Naive thymus-derived CD4-positive, alpha-beta T cell (primary cell): ENCODE measurements around the gene ZFYVE28. TPM values are rescaled to one million over a fixed set of nuclear protein-coding genes. Genes with fewer than 3 reads are reported as not detected.
A peak's percentile ranks its signal among the peaks of the same experiment; 100 is the strongest.

Source experiments
- ATAC-seq: fragments of 150-1000 bp; cut with Tn5 transposase; 2 replicates; pipeline ENCODE4 v1.10.0; 2021; ENCODE audit warnings: mild to moderate bottlenecking, moderate library complexity
- CTCF ChIA-PET: fragments of 350-600 bp; sonication (Branson Sonifier 250); formaldehyde crosslinking; loops from one replicate; lab custom pipeline; 2021; ENCODE audit warnings: antibody characterized with exemption; lab: Charles Lee
- POLR2A ChIA-PET: fragments of 350-600 bp; sonication (Branson Sonifier 250); formaldehyde crosslinking; loops from one replicate; lab custom pipeline; 2021; ENCODE audit warnings: antibody characterized with exemption, inconsistent platforms; lab: Charles Lee
- DNase-seq, 9 donors: peaks; one replicate each; pipeline versions ENCODE4 v3.0.0 to v3.0.0-alpha.2; 2020 to 2022; ENCODE audit warnings: mixed read lengths in 1 of 9
- H3K27ac ChIP-seq: one replicate; pipeline ENCODE4 v1.7.0; 2013; ENCODE audit warnings: mild to moderate bottlenecking, low read depth, low read length, moderate library complexity
- H3K27me3 ChIP-seq, 2 donors: one replicate each; pipeline ENCODE4 v1.7.0; 2013; ENCODE audit warnings: low read length in 2 of 2, mild to moderate bottlenecking in 2 of 2, moderate library complexity in 2 of 2; ENCODE audit not compliant: control insufficient read depth in 2 of 2, insufficient read depth in 2 of 2
- H3K36me3 ChIP-seq, 3 experiments: 1 replicate in 2 of 3; 2 replicates in 1 of 3; pipeline ENCODE4 v1.7.0; 2013; ENCODE audit warnings: low read length in 3 of 3, mild to moderate bottlenecking in 3 of 3, moderate library complexity in 1 of 3; ENCODE audit not compliant: insufficient read depth in 3 of 3, control insufficient read depth in 2 of 3
- H3K4me1 ChIP-seq, 2 donors: one replicate each; pipeline ENCODE4 v1.7.0; 2013; ENCODE audit warnings: low read length in 2 of 2, mild to moderate bottlenecking in 2 of 2, moderate library complexity in 1 of 2; ENCODE audit not compliant: control insufficient read depth in 2 of 2, insufficient read depth in 2 of 2
- H3K4me3 ChIP-seq: 2 replicates; pipeline ENCODE4 v1.7.0; 2013; ENCODE audit warnings: mild to moderate bottlenecking, low read length
- H3K9me3 ChIP-seq, 3 experiments: 1 replicate in 2 of 3; 2 replicates in 1 of 3; pipeline ENCODE4 v1.7.0; 2013; ENCODE audit warnings: low read length in 3 of 3; ENCODE audit not compliant: control insufficient read depth in 2 of 3
- H3K27ac Mint-ChIP-seq, 9 donors: one replicate each; pipeline ENCODE4 v1.8.0; 2020 to 2022; ENCODE audit warnings: mixed read lengths in 9 of 9, mild to moderate bottlenecking in 8 of 9, moderate library complexity in 5 of 9, inconsistent platforms in 2 of 9
- H3K27me3 Mint-ChIP-seq, 5 donors: one replicate each; pipeline ENCODE4 v1.8.0; 2021 to 2022; ENCODE audit warnings: mixed read lengths in 5 of 5, mild to moderate bottlenecking in 1 of 5
- H3K36me3 Mint-ChIP-seq, 5 donors: one replicate each; pipeline ENCODE4 v1.8.0; 2020 to 2022; ENCODE audit warnings: mixed read lengths in 5 of 5, mild to moderate bottlenecking in 3 of 5, inconsistent platforms in 1 of 5
- H3K4me1 Mint-ChIP-seq, 7 donors: one replicate each; pipeline ENCODE4 v1.8.0; 2020 to 2022; ENCODE audit warnings: mixed read lengths in 7 of 7, mild to moderate bottlenecking in 3 of 7, inconsistent platforms in 1 of 7
- H3K4me3 Mint-ChIP-seq, 10 donors: one replicate each; pipeline ENCODE4 v1.8.0; 2020 to 2022; ENCODE audit warnings: mild to moderate bottlenecking in 10 of 10, mixed read lengths in 10 of 10, moderate library complexity in 6 of 10, inconsistent platforms in 2 of 10
- H3K9me3 Mint-ChIP-seq, 11 donors: one replicate each; pipeline ENCODE4 v1.8.0; 2020 to 2022; ENCODE audit warnings: mixed read lengths in 11 of 11, mild to moderate bottlenecking in 4 of 11, inconsistent platforms in 1 of 11, moderate library complexity in 1 of 11
- intact Hi-C, 2 donors: fragments of 100-400 bp; cut with micrococcal nuclease; formaldehyde crosslinking; loops; one replicate each; pipeline ENCODE4 v1.15.1; 2023
- polyA plus RNA-seq, 2 donors: library from polyadenylated mRNA; unstranded; fragments of 300-500 nt; fragmentation: Illumina TruSeq; gene quantifications; one replicate each; pipeline ENCODE4 v1.2.3, GENCODE V29; 2021
- total RNA-seq, 6 experiments: library from RNA in 5 of 6; stranded (reverse) in 5 of 6; gene quantifications; 1 replicate in 5 of 6; 2 replicates in 1 of 6; pipeline ENCODE4 v1.2.3 and lab custom pipeline; 2021 to 2026

ZFYVE28 gene
- total and polyA plus RNA-seq, 7 experiments from 2014 or later, result 6.1 to 26.5 (median 15.9) TPM

- Histone ChIP-seq H3K36me3 (no peaks in the 10 kb centered on the region), H3K9me3 (no peaks in the 10 kb centered on the region), H3K4me1 (no peaks in the 10 kb centered on the region), H3K4me3 (no peak overlapping the region), H3K27me3 (no peaks in the 10 kb centered on the region), H3K27ac (no peak overlapping the region)
- H3K27ac Mint-ChIP-seq, result no peak overlapping the region
- DNase-seq (no peak), ATAC-seq (no peak)
- H3K9me3 Mint-ChIP-seq, result no peaks in the 10 kb centered on the region
- ChIA-PET POLR2A (no interaction called here), CTCF (no interaction called here)
- no peaks in the 10 kb centered on the region for H3K27me3 Mint-ChIP-seq
- intact Hi-C loops, result no loop called here
- no peaks in the 10 kb centered on the region for H3K4me1 Mint-ChIP-seq
- no peak overlapping the region for H3K4me3 Mint-ChIP-seq
- H3K36me3 Mint-ChIP-seq, result no peaks in the 10 kb centered on the region
These were observed 32.6 kb upstream of the ZFYVE28 start for GRCh38 chr4:2451036-2451520.

GRCh38 chr4:2450394-2451035 lies 32.1 kb upstream of the ZFYVE28 start:
- Mint-ChIP-seq H3K27me3 (no peaks in the 10 kb centered on the region), H3K27ac (no peak overlapping the region), H3K9me3 (no peaks in the 10 kb centered on the region), H3K4me1 (no peaks in the 10 kb centered on the region), H3K4me3 (no peak overlapping the region), H3K36me3 (no peaks in the 10 kb centered on the region)
- Histone ChIP-seq H3K9me3 (no peaks in the 10 kb centered on the region), H3K4me1 (no peaks in the 10 kb centered on the region), H3K4me3 (no peak overlapping the region), H3K27ac (no peak overlapping the region), H3K27me3 (no peaks in the 10 kb centered on the region), H3K36me3 (no peaks in the 10 kb centered on the region)
- ATAC-seq, result no peak
- POLR2A ChIA-PET, result no interaction called here
- no peak for DNase-seq
- CTCF ChIA-PET, result no interaction called here
- intact Hi-C loops, result no loop called here

GRCh38 chr4:2449511-2450392 lies 31.3 kb upstream of the ZFYVE28 start:
- H3K36me3 Mint-ChIP-seq, result no peaks in the 10 kb centered on the region
- no peaks in the 10 kb centered on the region for H3K27me3 Mint-ChIP-seq
- Histone ChIP-seq H3K4me1 (no peaks in the 10 kb centered on the region), H3K27ac (no peak overlapping the region), H3K4me3 (no peak overlapping the region), H3K36me3 (no peaks in the 10 kb centered on the region), H3K27me3 (no peaks in the 10 kb centered on the region), H3K9me3 (no peaks in the 10 kb centered on the region)
- intact Hi-C loops, result no loop called here
- peak overlapping the region in 1 of 9 donors; percentile 65 for H3K27ac Mint-ChIP-seq
- ChIA-PET POLR2A (no interaction called here), CTCF (no interaction called here)
- DNase-seq (no peak), ATAC-seq (no peak)
- H3K4me1 Mint-ChIP-seq, result no peaks in the 10 kb centered on the region
- H3K9me3 Mint-ChIP-seq, result no peaks in the 10 kb centered on the region
- no peak overlapping the region for H3K4me3 Mint-ChIP-seq

GRCh38 chr4:2449051-2449450 lies 30.6 kb upstream of the ZFYVE28 start:
- no peaks in the 10 kb centered on the region for H3K27me3 ChIP-seq
- H3K36me3 Mint-ChIP-seq, result no peaks in the 10 kb centered on the region
- H3K4me3 Mint-ChIP-seq, result no peak overlapping the region
- DNase-seq (no peak), ATAC-seq (no peak)
- no peak overlapping the region for H3K27ac ChIP-seq
- H3K9me3 ChIP-seq, result no peaks in the 10 kb centered on the region
- no peaks in the 10 kb centered on the region for H3K4me1 ChIP-seq
- no peaks in the 10 kb centered on the region for H3K27me3 Mint-ChIP-seq
- ChIA-PET CTCF (no interaction called here), POLR2A (no interaction called here)
- no peaks in the 10 kb centered on the region for H3K4me1 Mint-ChIP-seq
- H3K4me3 ChIP-seq, result no peak overlapping the region
- no peaks in the 10 kb centered on the region for H3K9me3 Mint-ChIP-seq
- H3K36me3 ChIP-seq, result no peaks in the 10 kb centered on the region
- no peak overlapping the region for H3K27ac Mint-ChIP-seq
- intact Hi-C loops, result no loop called here

GRCh38 chr4:2448589-2448988 lies 30.1 kb upstream of the ZFYVE28 start:
- Mint-ChIP-seq H3K27ac (no peak overlapping the region), H3K9me3 (no peaks in the 10 kb centered on the region), H3K36me3 (no peaks in the 10 kb centered on the region), H3K4me1 (no peaks in the 10 kb centered on the region), H3K4me3 (no peak overlapping the region), H3K27me3 (no peaks in the 10 kb centered on the region)
- ChIA-PET CTCF (no interaction called here), POLR2A (no interaction called here)
- Histone ChIP-seq H3K27ac (no peak overlapping the region), H3K9me3 (no peaks in the 10 kb centered on the region), H3K36me3 (no peaks in the 10 kb centered on the region), H3K27me3 (no peaks in the 10 kb centered on the region), H3K4me3 (no peak overlapping the region), H3K4me1 (no peaks in the 10 kb centered on the region)
- ATAC-seq (no peak), DNase-seq (peak in 1 of 9 donors; percentile 19)
- intact Hi-C loops, result no loop called here

- intact Hi-C loops, result no loop called here
- no peaks in the 10 kb centered on the region for H3K4me1 ChIP-seq
- DNase-seq, result no peak
- ChIA-PET POLR2A (no interaction called here), CTCF (no interaction called here)
- Mint-ChIP-seq H3K4me1 (no peaks in the 10 kb centered on the region), H3K27ac (no peak overlapping the region), H3K4me3 (no peak overlapping the region), H3K27me3 (no peaks in the 10 kb centered on the region), H3K36me3 (no peaks in the 10 kb centered on the region), H3K9me3 (no peaks in the 10 kb centered on the region)
- H3K27ac ChIP-seq, result no peak overlapping the region
- no peak for ATAC-seq
- no peaks in the 10 kb centered on the region for H3K27me3 ChIP-seq
- H3K9me3 ChIP-seq, result no peaks in the 10 kb centered on the region
- no peaks in the 10 kb centered on the region for H3K36me3 ChIP-seq
- no peak overlapping the region for H3K4me3 ChIP-seq
These were observed 28.5 kb upstream of the ZFYVE28 start for GRCh38 chr4:2446656-2447564.
